SK-N-MC (cell line): Measurements from ENCODE around the gene ADAM17.

Source experiments
- EZH2 ChIP-seq: fragments of 200-600 bp; sonication (generic); IDR thresholded peaks from one replicate; pipeline ENCODE4 v1.6.1; 2017; ENCODE audit warnings: antibody characterized with exemption
- POLR2AphosphoS5 ChIP-seq: IDR thresholded peaks from 2 replicates; pipeline ENCODE4 v1.6.1; 2012; ENCODE audit warnings: mild to moderate bottlenecking, low read depth, low read length, borderline replicate concordance

- no peak for TF ChIP-seq POLR2AphosphoS5
- no peak for TF ChIP-seq EZH2
Observed at GRCh38 chr2:9533663-9534062, 22.0 kb downstream of the ADAM17 start.
